H1 (cell line): Measurements from ENCODE around the gene DLL4. TPM values are rescaled to one million over a fixed set of nuclear protein-coding genes. Genes with fewer than 3 reads are reported as not detected.

Experiments used
- CTCF ChIA-PET: fragments of 300-600 bp; sonication (Branson Sonifier 250); formaldehyde crosslinking; loops from one replicate; lab custom pipeline; 2021; ENCODE audit not compliant: partially characterized antibody; lab: Charles Lee
- POLR2A ChIA-PET: fragments of 300-600 bp; sonication (Branson Sonifier 250); formaldehyde crosslinking; loops from one replicate; lab custom pipeline; 2021; ENCODE audit warnings: inconsistent platforms; ENCODE audit not compliant: partially characterized antibody; lab: Charles Lee
- DNase-seq, 2 experiments: peaks; one replicate each; pipeline versions ENCODE4 v3.0.0 to v3.0.0-alpha.2; 2010 to 2022; ENCODE audit warnings: low spot score in 2 of 2, low read depth in 1 of 2, mixed read lengths in 1 of 2
- FAIRE-seq: peaks from 2 replicates; lab custom pipeline; 2011; peaks lifted over from hg19 to GRCh38; lab: Jason Lieb, UNC
- H2AFZ ChIP-seq: 2 replicates; pipeline ENCODE4 v1.8.1; 2012; ENCODE audit warnings: low read length, inconsistent platforms
- H2AK5ac ChIP-seq: 2 replicates; pipeline ENCODE4 v1.6.1; 2013; ENCODE audit warnings: low read depth, low read length
- H2BK120ac ChIP-seq: replicated peaks from 2 replicates; pipeline ENCODE3; 2013; ENCODE audit warnings: low read depth, low read length, inconsistent platforms
- H2BK12ac ChIP-seq: 2 replicates; pipeline ENCODE4 v1.6.1; 2013; ENCODE audit warnings: low read depth, low read length
- H2BK15ac ChIP-seq: 2 replicates; pipeline ENCODE4 v1.6.1; 2013; ENCODE audit warnings: low read length
- H2BK20ac ChIP-seq: 2 replicates; pipeline ENCODE4 v1.6.1; 2013; ENCODE audit warnings: low read length
- H2BK5ac ChIP-seq: 2 replicates; pipeline ENCODE4 v1.6.1; 2013; ENCODE audit warnings: low read depth, low read length
- H3K14ac ChIP-seq: 2 replicates; pipeline ENCODE4 v1.6.1; 2013; ENCODE audit warnings: inconsistent platforms; ENCODE audit not compliant: insufficient read length
- H3K18ac ChIP-seq: 2 replicates; pipeline ENCODE4 v1.6.1; 2013; ENCODE audit warnings: low read length; ENCODE audit errors: extremely low read depth
- H3K23ac ChIP-seq: 2 replicates; pipeline ENCODE4 v1.6.1; 2013; ENCODE audit warnings: inconsistent platforms; ENCODE audit not compliant: insufficient read length
- H3K23me2 ChIP-seq: 2 replicates; pipeline ENCODE4 v1.6.1; 2013; ENCODE audit warnings: low read depth, low read length
- H3K27ac ChIP-seq: 2 replicates; pipeline ENCODE4 v1.6.1; 2011; ENCODE audit warnings: low read depth, low read length, inconsistent platforms
- H3K27me3 ChIP-seq, 4 experiments: replicated peaks in 1 of 4; 1 replicate in 1 of 4; 2 replicates in 3 of 4; pipeline versions ENCODE4 v1.6.1 to v1.8.1; 2011 to 2013; ENCODE audit warnings: low read length in 3 of 4, mild to moderate bottlenecking in 3 of 4, inconsistent platforms in 2 of 4, mixed read lengths in 2 of 4, moderate library complexity in 1 of 4; ENCODE audit not compliant: control insufficient read depth in 3 of 4, insufficient read depth in 3 of 4; ENCODE audit errors: extremely low read depth in 1 of 4
- H3K36me3 ChIP-seq, 4 experiments: 2 replicates each; pipeline versions ENCODE4 v1.6.1 to v1.8.1; 2011 to 2013; ENCODE audit warnings: mild to moderate bottlenecking in 4 of 4, low read length in 3 of 4, moderate library complexity in 2 of 4, control low read depth in 1 of 4, inconsistent platforms in 1 of 4; ENCODE audit not compliant: insufficient read depth in 4 of 4, control insufficient read depth in 2 of 4
- H3K4ac ChIP-seq: replicated peaks from 2 replicates; pipeline ENCODE3; 2013; ENCODE audit warnings: low read length, low read depth, mixed read lengths, inconsistent platforms; ENCODE audit not compliant: insufficient read length
- H3K4me1 ChIP-seq, 4 experiments: replicated peaks in 1 of 4; 1 replicate in 1 of 4; 2 replicates in 3 of 4; pipeline versions ENCODE4 v1.6.1 to v1.8.1; 2011 to 2013; ENCODE audit warnings: low read length in 3 of 4, inconsistent platforms in 2 of 4, mixed read lengths in 1 of 4; ENCODE audit not compliant: insufficient read depth in 4 of 4, control insufficient read depth in 3 of 4
- H3K4me2 ChIP-seq, 2 experiments: 2 replicates each; pipeline versions ENCODE4 v1.6.1 to v1.8.1; 2011 to 2013; ENCODE audit warnings: low read depth in 2 of 2, low read length in 2 of 2, control low read depth in 1 of 2, inconsistent platforms in 1 of 2, mild to moderate bottlenecking in 1 of 2; ENCODE audit not compliant: insufficient read depth in 1 of 2
- H3K4me3 ChIP-seq, 4 experiments: fragments of 200-600, 300-600 bp in 1 of 4; sonication (generic), shearing (Covaris generic), sonication (Bioruptor Twin) in 1 of 4; 2 replicates each; pipeline versions ENCODE4 v1.5.1 to v1.8.1; 2011 to 2016; ENCODE audit warnings: low read length in 4 of 4, low read depth in 3 of 4, control low read depth in 2 of 4, inconsistent platforms in 2 of 4, mild to moderate bottlenecking in 2 of 4, mixed read lengths in 1 of 4, moderate library complexity in 1 of 4; ENCODE audit not compliant: insufficient read depth in 2 of 4; ENCODE audit errors: extremely low read depth in 1 of 4
- H3K56ac ChIP-seq: replicated peaks from 2 replicates; pipeline ENCODE3; 2013; ENCODE audit warnings: low read depth, mild to moderate bottlenecking, mixed read lengths, low read length, inconsistent platforms; ENCODE audit not compliant: insufficient read length
- H3K79me1 ChIP-seq: 2 replicates; pipeline ENCODE4 v1.6.1; 2013; ENCODE audit warnings: low read depth, low read length, control low read depth
- H3K79me2 ChIP-seq, 2 experiments: 2 replicates each; pipeline versions ENCODE4 v1.6.1 to v1.8.1; 2012 to 2013; ENCODE audit warnings: low read length in 2 of 2, mild to moderate bottlenecking in 2 of 2, inconsistent platforms in 1 of 2; ENCODE audit not compliant: insufficient read depth in 2 of 2, control insufficient read depth in 1 of 2
- H3K9ac ChIP-seq, 4 experiments: replicated peaks in 1 of 4; 1 replicate in 1 of 4; 2 replicates in 3 of 4; pipeline versions ENCODE4 v1.6.1 to v1.8.1; 2011 to 2013; ENCODE audit warnings: low read depth in 3 of 4, low read length in 3 of 4, control low read depth in 2 of 4, mild to moderate bottlenecking in 2 of 4, moderate library complexity in 2 of 4, inconsistent platforms in 1 of 4; ENCODE audit errors: extremely low read depth in 1 of 4
- H3K9me3 ChIP-seq, 2 experiments: 2 replicates each; pipeline versions ENCODE4 v1.6.1 to v1.8.1; 2012 to 2013; ENCODE audit warnings: mild to moderate bottlenecking in 2 of 2, moderate library complexity in 2 of 2, control low read depth in 1 of 2, inconsistent platforms in 1 of 2, low read depth in 1 of 2, low read length in 1 of 2, mixed read lengths in 1 of 2; ENCODE audit not compliant: insufficient read depth in 2 of 2
- H4K20me1 ChIP-seq, 2 experiments: replicated peaks in 1 of 2; 2 replicates each; pipeline versions ENCODE3 to v1.8.1; 2011 to 2013; ENCODE audit warnings: inconsistent platforms in 2 of 2, low read length in 2 of 2, mild to moderate bottlenecking in 1 of 2; ENCODE audit not compliant: insufficient read depth in 2 of 2, control insufficient read depth in 1 of 2
- H4K5ac ChIP-seq: 2 replicates; pipeline ENCODE4 v1.6.1; 2013; ENCODE audit warnings: low read length, low read depth, mixed read lengths, inconsistent platforms; ENCODE audit not compliant: insufficient read length
- H4K8ac ChIP-seq: 2 replicates; pipeline ENCODE4 v1.8.0; 2013; ENCODE audit warnings: mild to moderate bottlenecking, moderate library complexity, low read length, inconsistent platforms; ENCODE audit not compliant: insufficient read depth; ENCODE audit errors: extremely low read depth
- H4K91ac ChIP-seq: replicated peaks from 2 replicates; pipeline ENCODE3; 2013; ENCODE audit warnings: low read length, mixed read lengths, inconsistent platforms; ENCODE audit not compliant: insufficient read length
- CREB1 ChIP-seq: IDR thresholded peaks from 2 replicates; pipeline ENCODE4 v1.6.1; 2012; ENCODE audit warnings: inconsistent platforms
- GTF2F1 ChIP-seq: IDR thresholded peaks from 2 replicates; pipeline ENCODE4 v1.6.1; 2012; ENCODE audit warnings: low read depth, low read length, improper control_type of control experiment, borderline replicate concordance
- HDAC2 ChIP-seq, 2 experiments: fragments of 300-600 bp in 1 of 2; sonication (generic) in 1 of 2; IDR thresholded peaks; 2 replicates each; pipeline ENCODE4 v1.6.1; 2011 to 2012; ENCODE audit warnings: low read depth in 2 of 2, low read length in 2 of 2, mild to moderate bottlenecking in 2 of 2, moderate library complexity in 2 of 2, borderline replicate concordance in 1 of 2, inconsistent platforms in 1 of 2
- JUN ChIP-seq: IDR thresholded peaks from 2 replicates; pipeline ENCODE4 v1.6.1; 2011; ENCODE audit warnings: low read depth, mild to moderate bottlenecking, improper control_type of control experiment, low read length
- KDM1A ChIP-seq: fragments of 200-600, 300-600 bp; sonication (generic); IDR thresholded peaks from 2 replicates; pipeline ENCODE4 v1.7.1; 2016; ENCODE audit warnings: mild to moderate bottlenecking, low read length, borderline replicate concordance
- MAFK ChIP-seq: IDR thresholded peaks from 2 replicates; pipeline ENCODE4 v1.6.1; 2012; ENCODE audit warnings: low read depth, mild to moderate bottlenecking, improper control_type of control experiment, low read length
- POLR2A ChIP-seq, 2 experiments: IDR thresholded peaks; 1 replicate in 1 of 2; 2 replicates in 1 of 2; pipeline ENCODE4 v1.6.1; 2011; ENCODE audit warnings: low read depth in 2 of 2, low read length in 2 of 2, mild to moderate bottlenecking in 2 of 2; ENCODE audit errors: control extremely low read depth in 1 of 2
- POLR2AphosphoS5 ChIP-seq: IDR thresholded peaks from 2 replicates; pipeline ENCODE4 v1.6.1; 2011; ENCODE audit warnings: low read depth, low read length
- RAD21 ChIP-seq, 2 experiments: IDR thresholded peaks in 1 of 2; conservative IDR thresholded peaks in 1 of 2; 2 replicates each; pipeline ENCODE4 v1.6.1; 2011; ENCODE audit warnings: low read depth in 2 of 2, low read length in 2 of 2, improper control_type of control experiment in 1 of 2, inconsistent platforms in 1 of 2, mild to moderate bottlenecking in 1 of 2, moderate library complexity in 1 of 2
- SP1 ChIP-seq: IDR thresholded peaks from 2 replicates; pipeline ENCODE4 v1.6.1; 2011; ENCODE audit warnings: low read depth, low read length
- TAF1 ChIP-seq: IDR thresholded peaks from 2 replicates; pipeline ENCODE4 v1.6.1; 2011; ENCODE audit warnings: mild to moderate bottlenecking, low read depth, low read length
- TAF7 ChIP-seq: optimal IDR thresholded peaks from 2 replicates; pipeline ENCODE3; 2011; ENCODE audit warnings: low read depth, mild to moderate bottlenecking, inconsistent platforms, low read length, moderate library complexity, borderline replicate concordance
- WGBS, 2 experiments: shearing (Covaris generic) in 1 of 2; methylation state at CpG; one replicate each; pipeline versions ENCODE4 v1.1.6 to v1.1.7; 2013 to 2015; ENCODE audit warnings: low lambda C conversion rate in 2 of 2, mixed read lengths in 2 of 2, inconsistent platforms in 1 of 2, low coverage in 1 of 2, missing lambda C conversion rate in 1 of 2; ENCODE audit not compliant: insufficient replicate concordance in 2 of 2, insufficient coverage in 1 of 2, insufficient read length in 1 of 2; ENCODE audit errors: extremely low coverage in 1 of 2, missing lambda C conversion rate in 1 of 2; 5-methylcytosine and 5-hydroxymethylcytosine counted together
- polyA plus RNA-seq, 7 experiments: library from polyadenylated mRNA; depleted of rRNA in 3 of 7; stranded (reverse) in 5 of 7; unstranded in 2 of 7; fragments of >200 nt in 5 of 7; fragments of 200-250 nt in 2 of 7; gene quantifications; 1 replicate in 5 of 7; 2 replicates in 1 of 7; 4 replicates in 1 of 7; pipeline versions ENCODE4 v1.2.1 to v1.2.3, GENCODE V29; 2011 to 2013; ENCODE audit warnings: missing spikeins in 2 of 7, mixed read lengths in 2 of 7
- total RNA-seq: library from RNA; stranded (reverse); fragmentation: NEBNext Ultra II Directional; extraction: Animal tissue kit (Norgen Biotek cat#: 25700); gene quantifications from 2 replicates; pipeline ENCODE4 v1.2.1, GENCODE V29; 2021
- TF ChIP-seq, protein P1 (sequence below): IDR thresholded peaks from 2 replicates; pipeline ENCODE4 v1.6.1; 2012; ENCODE audit warnings: inconsistent platforms

The DLL4 gene
- total and polyA plus RNA-seq, 2 of the 8 experiments (the other 6 are each of a cell fraction or from before 2014, with no cell fraction given): 0.23 to 0.60 TPM

DNA sequence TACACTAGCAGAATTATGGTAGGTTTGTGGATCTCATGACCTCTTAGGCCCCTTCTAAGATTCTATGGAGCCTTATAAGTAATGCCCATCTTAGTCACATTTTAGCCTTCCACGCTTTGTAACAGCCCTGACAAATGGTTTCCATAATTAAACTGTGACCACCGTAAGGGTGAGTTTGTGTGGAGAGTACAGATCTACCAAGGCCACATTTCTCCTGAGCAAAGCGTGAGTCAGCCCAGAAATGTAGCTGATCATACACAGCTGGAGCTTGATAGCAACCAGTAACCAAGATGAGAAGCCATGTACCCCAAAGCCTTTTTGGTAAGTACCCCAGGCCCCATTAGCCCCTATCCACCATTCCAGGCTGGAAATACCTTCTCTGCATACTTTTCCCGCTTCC is 55.8 kb downstream of the DLL4 start:
- FAIRE-seq: no peak
- DNase-seq: no peak
- no peaks in the 10 kb centered on the region for H3K23me2 ChIP-seq
- H3K4me2 ChIP-seq: no peak overlapping the region
- no peak overlapping the region for H3K9ac ChIP-seq
- H4K5ac ChIP-seq: no peak overlapping the region
- H3K9me3 ChIP-seq: no peaks in the 10 kb centered on the region
- H2BK5ac ChIP-seq: no peak overlapping the region
- no peak overlapping the region for H3K4ac ChIP-seq
- TF ChIP-seq TAF1 (no peak), CREB1 (no peak), HDAC2 (IDR thresholded peaks at IDR 0.05; ENCODE audit: borderline replicate concordance in 1 of 2, low read depth in 2 of 2, low read length in 2 of 2) (no peak), SP1 (no peak), MAFK (no peak), POLR2AphosphoS5 (no peak), TAF7 (no peak), POLR2A (IDR thresholded peaks at IDR 0.05; ENCODE audit: control extremely low read depth in 1 of 2, low read depth in 2 of 2, low read length in 2 of 2) (no peak), KDM1A (no peak), GTF2F1 (no peak), RAD21 (IDR thresholded peaks at IDR 0.05 in 1 of 2, conservative IDR thresholded peaks at IDR 0.05 in 1 of 2; ENCODE audit: low read depth in 2 of 2, low read length in 2 of 2) (no peak), JUN (no peak)
- TF ChIP-seq, protein P1, sequence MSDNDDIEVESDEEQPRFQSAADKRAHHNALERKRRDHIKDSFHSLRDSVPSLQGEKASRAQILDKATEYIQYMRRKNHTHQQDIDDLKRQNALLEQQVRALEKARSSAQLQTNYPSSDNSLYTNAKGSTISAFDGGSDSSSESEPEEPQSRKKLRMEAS: no peak
- peaks cover 0 to 4% of the 10 kb centered on the region in 2 experiments for H4K20me1 ChIP-seq
- H2AFZ ChIP-seq: no peak overlapping the region
- H3K23ac ChIP-seq: no peak overlapping the region
- H2BK15ac ChIP-seq: no peak overlapping the region
- no peak overlapping the region for H4K8ac ChIP-seq
- ChIA-PET CTCF (interaction anchor here (1.3 to 2.2 kb wide), 2 partner anchors 10 to 37 kb away, joined by 3 to 7 read pairs; no protein-coding TSS in a partner anchor), POLR2A (interaction anchor here (1.6 kb wide), 1 partner anchor 31 kb away, joined by 6 read pairs; no protein-coding TSS in a partner anchor)
- no peak overlapping the region for H3K27ac ChIP-seq
- H3K79me2 ChIP-seq: no peaks in the 10 kb centered on the region
- no peak overlapping the region for H3K14ac ChIP-seq
- no peak overlapping the region for H2BK120ac ChIP-seq
- peaks cover 39 to 76% (median 65%) of the 10 kb centered on the region in 4 experiments for H3K36me3 ChIP-seq
- no peak overlapping the region for H3K56ac ChIP-seq
- no peaks in the 10 kb centered on the region for H3K4me1 ChIP-seq
- H2BK12ac ChIP-seq: no peak overlapping the region
- H4K91ac ChIP-seq: no peak overlapping the region
- H3K18ac ChIP-seq: no peak overlapping the region
- H2BK20ac ChIP-seq: no peak overlapping the region
- WGBS, 2 experiments: 91% methylated on average over 4 of the region's 4 CpGs; no CpG with 5 or more reads in 1 of the 2 experiments
- no peaks in the 10 kb centered on the region for H3K27me3 ChIP-seq
- H3K4me3 ChIP-seq: no peak overlapping the region
- H2AK5ac ChIP-seq: no peak overlapping the region
- H3K79me1 ChIP-seq: no peaks in the 10 kb centered on the region; the same call in 1 of the 2 replicates
